NCI-H524 (cell line): Measurements from ENCODE around the gene SECISBP2.
"Not testable (repeated sequence)": the region's sequence is repeated elsewhere in the genome, so short reads cannot be mapped to it uniquely, and the experiment has no call there.

ENCODE experiments used
- DNase-seq, 2 experiments: peaks; one replicate each; lab custom pipeline; 2025; lab: John Stamatoyannopoulos, UW

SECISBP2 gene

GRCh38 chr9:89309608-89310474 is 8.5 kb upstream of the SECISBP2 start:
- no peak for DNase-seq

GRCh38 chr9:89310475-89311345 is 7.6 kb upstream of the SECISBP2 start, which contains the start of gene CKS2:
Gene CKS2, plus strand, starts transcription at chr9:89311195. Its CDS starts 98 bp downstream, at chr9:89311293.
- DNase-seq, result peak; percentile 91 to 96

GRCh38 chr9:89311346-89312221 is 6.7 kb upstream of the SECISBP2 start:
- no peak for DNase-seq

- DNase-seq, result no peak
Measured at GRCh38 chr9:89312222-89312571, 6.1 kb upstream of the SECISBP2 start.

- DNase-seq, result peak; percentile 25 to 65
Measured at GRCh38 chr9:89313842-89314241, 4.5 kb upstream of the SECISBP2 start.

- no peak for DNase-seq
Measured at GRCh38 chr9:89314955-89315354, 3.3 kb upstream of the SECISBP2 start.

GRCh38 chr9:89315482-89315881 is 2.8 kb upstream of the SECISBP2 start:
- no peak for DNase-seq

GRCh38 chr9:89317282-89317681 is 1.0 kb upstream of the SECISBP2 start:
- DNase-seq, result no peak

GRCh38 chr9:89319015-89319905 is 960 bp downstream of the SECISBP2 start:
- no peak for DNase-seq

GRCh38 chr9:89323390-89323789 is 5.1 kb downstream of the SECISBP2 start:
- DNase-seq, result no peak

- DNase-seq, result no peak
Measured at GRCh38 chr9:89325733-89326132, 7.4 kb downstream of the SECISBP2 start.

- no peak for DNase-seq
Measured at GRCh38 chr9:89328064-89328463, 9.8 kb downstream of the SECISBP2 start.

GRCh38 chr9:89329917-89330316 is 11.6 kb downstream of the SECISBP2 start:
- no peak for DNase-seq

GRCh38 chr9:89330513-89330912 is 12.2 kb downstream of the SECISBP2 start:
- no peak for DNase-seq

GRCh38 chr9:89339807-89340206 is 21.5 kb downstream of the SECISBP2 start:
- no peak for DNase-seq

GRCh38 chr9:89340332-89340731 is 22.0 kb downstream of the SECISBP2 start:
- DNase-seq, result no peak

GRCh38 chr9:89342213-89342612 is 23.9 kb downstream of the SECISBP2 start:
- no peak for DNase-seq

GRCh38 chr9:89342948-89343347 is 24.6 kb downstream of the SECISBP2 start:
- no peak for DNase-seq

GRCh38 chr9:89343812-89344211 is 25.5 kb downstream of the SECISBP2 start:
- not testable (repeated sequence) for DNase-seq

- no peak for DNase-seq
Measured at GRCh38 chr9:89345476-89345875, 27.2 kb downstream of the SECISBP2 start.

GRCh38 chr9:89346696-89347095 is 28.4 kb downstream of the SECISBP2 start:
- no peak for DNase-seq
